ENCODE measurements around the gene SRCIN1.

DNA sequence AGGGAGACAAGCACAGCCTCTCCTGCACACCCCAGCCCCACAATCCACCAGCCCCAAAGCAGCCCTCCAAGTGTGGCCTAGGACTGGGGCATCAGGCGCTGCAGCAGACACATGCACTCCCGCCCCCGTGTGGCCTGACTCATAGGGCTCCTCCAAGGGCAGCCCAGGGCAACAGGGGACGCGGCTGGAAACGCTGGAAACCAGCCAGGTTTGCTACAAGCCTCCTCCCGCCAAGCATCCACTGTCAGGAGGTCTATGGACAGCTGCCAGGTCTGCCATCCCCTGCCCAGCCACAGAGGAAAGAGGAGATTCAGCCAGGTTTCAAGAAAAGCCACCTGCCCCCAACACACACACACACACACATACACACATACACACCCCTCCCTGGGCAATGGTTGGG is 25.8 kb downstream of the SRCIN1 start:
- TF ChIP-seq, protein P1, sequence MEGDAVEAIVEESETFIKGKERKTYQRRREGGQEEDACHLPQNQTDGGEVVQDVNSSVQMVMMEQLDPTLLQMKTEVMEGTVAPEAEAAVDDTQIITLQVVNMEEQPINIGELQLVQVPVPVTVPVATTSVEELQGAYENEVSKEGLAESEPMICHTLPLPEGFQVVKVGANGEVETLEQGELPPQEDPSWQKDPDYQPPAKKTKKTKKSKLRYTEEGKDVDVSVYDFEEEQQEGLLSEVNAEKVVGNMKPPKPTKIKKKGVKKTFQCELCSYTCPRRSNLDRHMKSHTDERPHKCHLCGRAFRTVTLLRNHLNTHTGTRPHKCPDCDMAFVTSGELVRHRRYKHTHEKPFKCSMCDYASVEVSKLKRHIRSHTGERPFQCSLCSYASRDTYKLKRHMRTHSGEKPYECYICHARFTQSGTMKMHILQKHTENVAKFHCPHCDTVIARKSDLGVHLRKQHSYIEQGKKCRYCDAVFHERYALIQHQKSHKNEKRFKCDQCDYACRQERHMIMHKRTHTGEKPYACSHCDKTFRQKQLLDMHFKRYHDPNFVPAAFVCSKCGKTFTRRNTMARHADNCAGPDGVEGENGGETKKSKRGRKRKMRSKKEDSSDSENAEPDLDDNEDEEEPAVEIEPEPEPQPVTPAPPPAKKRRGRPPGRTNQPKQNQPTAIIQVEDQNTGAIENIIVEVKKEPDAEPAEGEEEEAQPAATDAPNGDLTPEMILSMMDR (IDR thresholded peaks at IDR 0.05) = no peak
- no peak for TF ChIP-seq ZFX (IDR thresholded peaks at IDR 0.05; ENCODE audit: borderline replicate concordance)

All from 22Rv1 (cell line).